ENCODE measurements around the gene NIPAL1.

Gene NIPAL1

DNA sequence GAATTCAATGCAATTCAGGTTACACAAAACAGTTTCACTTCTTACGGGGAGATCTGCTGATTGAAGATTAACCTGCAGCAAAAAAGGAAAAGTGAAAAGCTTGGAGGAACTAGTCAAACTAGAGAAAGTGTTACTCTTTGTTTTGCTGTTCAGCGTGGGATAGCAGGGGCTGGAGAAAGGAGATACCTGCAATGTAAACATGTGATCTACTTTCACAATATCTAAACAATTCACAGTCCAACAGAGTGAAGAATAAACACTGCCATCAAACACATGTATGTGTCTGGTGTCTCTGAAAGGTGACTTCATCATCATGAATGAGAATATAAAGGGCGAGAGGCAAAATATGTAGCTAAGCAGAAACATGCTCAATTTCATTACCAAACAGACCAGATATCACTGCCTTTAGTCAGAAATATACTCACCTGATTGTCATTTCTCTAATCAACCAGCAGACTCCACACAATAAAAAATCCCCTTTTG is 26.4 kb downstream of the NIPAL1 start:
- peak; percentile 26 for DNase-seq (ENCODE audit: low read depth)
- no peak for TF ChIP-seq CTCF (IDR thresholded peaks at IDR 0.05; ENCODE audit: insufficient read depth, low read depth, low read length, missing control alignments)
- H3K4me3 ChIP-seq (ENCODE audit: low read depth, low read length), result no peak overlapping the region

GRCh38 chr4:48043504-48043903 is 26.9 kb downstream of the NIPAL1 start:
- H3K4me3 ChIP-seq (ENCODE audit: low read depth, low read length), result no peak overlapping the region
- DNase-seq (ENCODE audit: low read depth), result no peak
- no peak for TF ChIP-seq CTCF (IDR thresholded peaks at IDR 0.05; ENCODE audit: insufficient read depth, low read depth, low read length, missing control alignments)

DNA sequence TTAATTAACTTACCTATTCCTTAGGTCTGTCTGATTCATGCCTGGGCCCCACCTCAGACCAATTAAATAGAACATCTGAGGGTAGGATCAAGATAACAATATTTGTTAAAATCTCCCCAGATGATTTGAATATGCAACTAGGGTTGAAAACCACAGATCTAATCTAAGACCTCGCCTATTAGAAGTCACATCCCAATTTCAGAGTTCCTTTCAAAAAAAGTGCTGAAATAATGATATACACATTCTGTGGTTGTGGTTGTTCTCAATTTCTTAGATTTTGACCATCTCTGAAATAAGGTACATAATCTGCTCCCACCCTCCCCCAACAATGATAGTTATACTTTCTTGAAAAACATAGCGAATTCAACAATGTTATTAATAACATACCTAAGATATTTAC is 27.7 kb downstream of the NIPAL1 start:
- no peak for DNase-seq (ENCODE audit: low read depth)
- no peak for TF ChIP-seq CTCF (IDR thresholded peaks at IDR 0.05; ENCODE audit: insufficient read depth, low read depth, low read length, missing control alignments)
- H3K4me3 ChIP-seq (ENCODE audit: low read depth, low read length), result no peak overlapping the region

- DNase-seq (ENCODE audit: low read depth), result peak; percentile 44
- TF ChIP-seq CTCF (IDR thresholded peaks at IDR 0.05; ENCODE audit: insufficient read depth, low read depth, low read length, missing control alignments), result no peak
- H3K4me3 ChIP-seq (ENCODE audit: low read depth, low read length), result no peak overlapping the region
These were observed 29.5 kb downstream of the NIPAL1 start for GRCh38 chr4:48046059-48046458.

DNA sequence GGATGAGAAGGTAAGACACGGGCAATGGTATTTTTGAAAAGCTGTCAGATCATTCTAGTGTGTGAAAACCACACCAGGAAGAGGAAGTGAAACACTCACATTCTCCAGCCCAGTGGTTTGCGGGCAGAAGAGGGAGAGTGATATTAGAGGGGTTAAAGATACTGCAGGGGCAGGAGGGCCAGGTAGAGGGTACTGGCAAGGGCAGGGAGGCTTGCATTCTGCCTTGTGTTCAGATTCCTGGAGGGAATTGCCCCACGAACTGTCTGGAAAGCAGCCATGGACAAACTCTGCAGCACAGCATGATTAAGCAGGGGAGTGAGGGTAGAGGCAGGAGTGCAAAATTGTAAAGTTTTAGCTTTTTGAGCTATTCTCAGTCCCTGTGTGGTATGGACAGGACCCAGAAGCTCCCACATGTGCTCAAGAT is 30.9 kb downstream of the NIPAL1 start:
- no peak overlapping the region for H3K4me3 ChIP-seq (ENCODE audit: low read depth, low read length)
- DNase-seq (ENCODE audit: low read depth), result peak; percentile 89

GRCh38 chr4:48047896-48048295 is 31.3 kb downstream of the NIPAL1 start:
- no peak overlapping the region for H3K4me3 ChIP-seq (ENCODE audit: low read depth, low read length)
- peak; percentile 19 for DNase-seq (ENCODE audit: low read depth)

More for the DNA sequence above, 30.9 kb downstream of the NIPAL1 start:
- TF ChIP-seq CTCF (IDR thresholded peaks at IDR 0.05; ENCODE audit: insufficient read depth, low read depth, low read length, missing control alignments), result no peak

More at GRCh38 chr4:48047896-48048295, 31.3 kb downstream of the NIPAL1 start:
- TF ChIP-seq CTCF (IDR thresholded peaks at IDR 0.05; ENCODE audit: insufficient read depth, low read depth, low read length, missing control alignments), result no peak

All from GM12865 (cell line).